ENCODE results near the gene DNAJC1.
"Not testable (repeated sequence)": the region's sequence is repeated elsewhere in the genome, so short reads cannot be mapped to it uniquely, and the experiment has no call there.

DNAJC1 gene

GRCh38 chr10:22003177-22003963 is at the start of gene DNAJC1:
Gene DNAJC1 (minus strand): TSS chr10:22003730. CDS start chr10:22003434, 296 bp downstream.
- DNase-seq (ENCODE audit: low spot score) (peak; percentile 90), FAIRE-seq (peak; percentile 63)

- FAIRE-seq (no peak), DNase-seq (ENCODE audit: low spot score) (no peak)
Observed at GRCh38 chr10:22053048-22053447, 49.5 kb upstream of the DNAJC1 start.

GRCh38 chr10:22049635-22050034 is 46.1 kb upstream of the DNAJC1 start:
- DNase-seq (ENCODE audit: low spot score) (no peak), FAIRE-seq (no peak)

GRCh38 chr10:22047812-22048211 is 44.3 kb upstream of the DNAJC1 start:
- no peak for DNase-seq (ENCODE audit: low spot score)
- FAIRE-seq: no peak

GRCh38 chr10:22043327-22043633 is 39.8 kb upstream of the DNAJC1 start:
- FAIRE-seq: no peak
- no peak for DNase-seq (ENCODE audit: low spot score)

- FAIRE-seq (no peak), DNase-seq (ENCODE audit: low spot score) (no peak)
Observed at GRCh38 chr10:22042557-22043326, 39.2 kb upstream of the DNAJC1 start.

GRCh38 chr10:22034333-22034732 is 30.8 kb upstream of the DNAJC1 start:
- DNase-seq (ENCODE audit: low spot score) (no peak), FAIRE-seq (no peak)

- not testable (repeated sequence) for FAIRE-seq; DNase-seq (ENCODE audit: low spot score)
Observed at GRCh38 chr10:22032268-22032667, 28.7 kb upstream of the DNAJC1 start.

GRCh38 chr10:22030421-22030820 is 26.9 kb upstream of the DNAJC1 start:
- no peak for FAIRE-seq
- DNase-seq (ENCODE audit: low spot score): no peak

GRCh38 chr10:22029445-22030236 is 26.1 kb upstream of the DNAJC1 start:
- FAIRE-seq (no peak), DNase-seq (ENCODE audit: low spot score) (no peak)

GRCh38 chr10:22027364-22028238 is 24.1 kb upstream of the DNAJC1 start:
- FAIRE-seq: no peak
- no peak for DNase-seq (ENCODE audit: low spot score)

GRCh38 chr10:22026287-22026686 is 22.8 kb upstream of the DNAJC1 start:
- no peak for DNase-seq (ENCODE audit: low spot score)
- FAIRE-seq: no peak

- FAIRE-seq: no peak
- no peak for DNase-seq (ENCODE audit: low spot score)
Observed at GRCh38 chr10:22023508-22023907, 20.0 kb upstream of the DNAJC1 start.

GRCh38 chr10:22022257-22023032 is 18.9 kb upstream of the DNAJC1 start:
- FAIRE-seq (no peak), DNase-seq (ENCODE audit: low spot score) (no peak)

- not testable (repeated sequence) for FAIRE-seq; DNase-seq (ENCODE audit: low spot score)
Observed at GRCh38 chr10:22021144-22021543, 17.6 kb upstream of the DNAJC1 start.

GRCh38 chr10:22017283-22018020 is 13.9 kb upstream of the DNAJC1 start:
- FAIRE-seq (no peak), DNase-seq (ENCODE audit: low spot score) (no peak)

GRCh38 chr10:22016046-22016705 is 12.6 kb upstream of the DNAJC1 start:
- DNase-seq (ENCODE audit: low spot score): no peak
- no peak for FAIRE-seq

GRCh38 chr10:22010973-22011408 is 7.5 kb upstream of the DNAJC1 start:
- peak; percentile 13 for DNase-seq (ENCODE audit: low spot score)
- peak; percentile 82 for FAIRE-seq

- DNase-seq (ENCODE audit: low spot score) (no peak), FAIRE-seq (no peak)
Observed at GRCh38 chr10:22010539-22010938, 7.0 kb upstream of the DNAJC1 start.

Measured in RCC 7860 (cell line).